GM12878 (cell line): Measurements from ENCODE around the gene NCAM1. TPM values are rescaled to one million over a fixed set of nuclear protein-coding genes. Genes with fewer than 3 reads are reported as not detected.

Source experiments
- ATAC-seq: fragments of 200-7000 bp; cut with Tn5 transposase; 3 replicates; pipeline ENCODE4 v1.9.1; 2020; ENCODE audit warnings: mild to moderate bottlenecking, moderate library complexity
- BruUV-seq: library from RNA; stranded (reverse); fragments of 400-500 nt; replicated peaks from 2 replicates; lab custom pipeline; 2021; lab: Mats Ljungman, UMichigan
- CTCF ChIA-PET: fragments of 300-600 bp; sonication (Branson Sonifier 250); formaldehyde crosslinking; extraction: SDS; loops from one replicate; lab custom pipeline; 2021; ENCODE audit warnings: inconsistent platforms; lab: Yijun Ruan, JAX
- POLR2A ChIA-PET: fragments of 350-600 bp; formaldehyde crosslinking; extraction: SDS; loops from one replicate; lab custom pipeline; 2021; ENCODE audit warnings: inconsistent platforms; lab: Charles Lee
- RAD21 ChIA-PET: fragments of 300-600 bp; sonication (Branson Sonifier 250); formaldehyde crosslinking; loops from one replicate; lab custom pipeline; 2023; ENCODE audit warnings: antibody characterized with exemption; ENCODE audit not compliant: unreplicated experiment; lab: Charles Lee
- SMC1A ChIA-PET: fragments of 300-600 bp; sonication (Branson Sonifier 250); formaldehyde crosslinking; loops from one replicate; lab custom pipeline; 2023; ENCODE audit not compliant: unreplicated experiment, uncharacterized antibody; lab: Charles Lee
- DNase-seq: peaks from one replicate; pipeline ENCODE4 v3.0.0-alpha.2; 2011; ENCODE audit warnings: low read depth, low spot score
- FAIRE-seq: peaks from 3 replicates; lab custom pipeline; 2011; peaks lifted over from hg19 to GRCh38; lab: Jason Lieb, UNC
- H2AFZ ChIP-seq: 2 replicates; pipeline ENCODE4 v1.6.0; 2011; ENCODE audit warnings: low read depth, low read length, control low read depth; ENCODE audit not compliant: control insufficient read depth
- H3K27ac ChIP-seq: 2 replicates; pipeline ENCODE4 v1.5.1; 2011; ENCODE audit warnings: control low read depth; ENCODE audit not compliant: control insufficient read depth, insufficient read depth
- H3K27me3 ChIP-seq, 2 experiments: replicated peaks in 1 of 2; 2 replicates each; pipeline versions ENCODE4 v1.6.0 to v1.6.1; 2011; ENCODE audit warnings: low read length in 1 of 2; ENCODE audit not compliant: control insufficient read depth in 2 of 2, insufficient read depth in 2 of 2
- H3K36me3 ChIP-seq, 2 experiments: 2 replicates each; pipeline ENCODE4 v1.5.1; 2011; ENCODE audit warnings: low read length in 1 of 2; ENCODE audit not compliant: control insufficient read depth in 2 of 2, insufficient read depth in 2 of 2
- H3K4me1 ChIP-seq: 2 replicates; pipeline ENCODE4 v1.6.1; 2011; ENCODE audit warnings: mild to moderate bottlenecking, low read length, moderate library complexity, mixed read lengths; ENCODE audit not compliant: control insufficient read depth, insufficient read depth
- H3K4me2 ChIP-seq: 2 replicates; pipeline ENCODE4 v1.6.0; 2011; ENCODE audit warnings: control low read depth; ENCODE audit not compliant: control insufficient read depth, insufficient read depth
- H3K4me3 ChIP-seq: fragments of 200-600 bp; sonication (generic); 2 replicates; pipeline ENCODE4 v1.5.1; 2016
- H3K79me2 ChIP-seq: 2 replicates; pipeline ENCODE4 v1.6.0; 2011; ENCODE audit warnings: low read length; ENCODE audit not compliant: control insufficient read depth, insufficient read depth
- H3K9ac ChIP-seq: 2 replicates; pipeline ENCODE4 v1.8.0; 2011; ENCODE audit warnings: low read length, control low read depth, mixed read lengths; ENCODE audit not compliant: control insufficient read depth, insufficient read depth
- H3K9me3 ChIP-seq: replicated peaks from 3 replicates; pipeline ENCODE4 v1.5.1; 2011; ENCODE audit warnings: mild to moderate bottlenecking, low read length; ENCODE audit not compliant: control insufficient read depth, insufficient read depth
- H4K20me1 ChIP-seq: 2 replicates; pipeline ENCODE4 v1.6.0; 2011; ENCODE audit not compliant: control insufficient read depth, insufficient read depth
- ATF7 ChIP-seq: fragments of 450-650 bp; IDR thresholded peaks from 2 replicates; pipeline ENCODE4 v1.6.1; 2016; ENCODE audit warnings: low read depth, mild to moderate bottlenecking
- KLF5 ChIP-seq: fragments of 450-650 bp; IDR thresholded peaks from 2 replicates; pipeline ENCODE4 v1.6.1; 2014; ENCODE audit warnings: mild to moderate bottlenecking; ENCODE audit not compliant: partially characterized antibody
- RB1 ChIP-seq: fragments of 450-650 bp; formaldehyde crosslinking; IDR thresholded peaks from 2 replicates; pipeline ENCODE4 v1.6.1; 2017; ENCODE audit warnings: mild to moderate bottlenecking, borderline replicate concordance
- RCOR1 ChIP-seq: conservative IDR thresholded peaks from 2 replicates; pipeline ENCODE4 v1.6.1; 2012; ENCODE audit warnings: low read depth, low read length, improper control_type of control experiment
- SRF ChIP-seq, 2 experiments: IDR thresholded peaks; 2 replicates each; pipeline ENCODE4 v1.6.1; 2011; ENCODE audit warnings: low read depth in 2 of 2, low read length in 2 of 2, mild to moderate bottlenecking in 1 of 2, moderate library complexity in 1 of 2
- YBX1 ChIP-seq: fragments of 450-650 bp; IDR thresholded peaks from 2 replicates; pipeline ENCODE4 v1.6.1; 2016; ENCODE audit warnings: antibody characterized with exemption
- YY1 ChIP-seq: IDR thresholded peaks from 2 replicates; pipeline ENCODE4 v1.6.1; 2011; ENCODE audit warnings: low read depth, mild to moderate bottlenecking, low read length
- ZBED1 ChIP-seq: IDR thresholded peaks from 2 replicates; pipeline ENCODE4 v1.6.1; 2016; ENCODE audit warnings: borderline replicate concordance
- ZNF384 ChIP-seq: IDR thresholded peaks from 2 replicates; pipeline ENCODE4 v1.6.1; 2012; ENCODE audit warnings: low read depth, mild to moderate bottlenecking, low read length, improper control_type of control experiment, borderline replicate concordance
- WGBS: methylation state at CpG from one replicate; pipeline ENCODE4 v1.1.6; 2016; ENCODE audit warnings: low lambda C conversion rate; ENCODE audit not compliant: insufficient replicate concordance, insufficient coverage; ENCODE audit errors: missing lambda C conversion rate; 5-methylcytosine and 5-hydroxymethylcytosine counted together
- in situ Hi-C: fragments of 300-500 bp; cut with MboI; formaldehyde crosslinking; loops from 9 replicates; pipeline ENCODE4 v1.14.3; 2018; ENCODE audit warnings: mixed read lengths
- intact Hi-C: fragments of 100-400 bp; cut with micrococcal nuclease; formaldehyde crosslinking; loops from one replicate; pipeline ENCODE4 v1.14.2; 2022; ENCODE audit not compliant: unreplicated experiment
- polyA plus RNA-seq, 11 experiments: library from polyadenylated mRNA; depleted of rRNA in 4 of 11; unstranded in 6 of 11; stranded (reverse) in 5 of 11; fragments of >200 nt; fragmentation: Nextera tagmentation in 4 of 11; fragmentation: Illumina TruSeq in 1 of 11; extraction: Ambion mirVana in 4 of 11; extraction: Trizol in 1 of 11; gene quantifications; 1 replicate in 1 of 11; 2 replicates in 10 of 11; pipeline versions ENCODE4 v1.2.1 to v1.2.3, GENCODE V29; 2011 to 2016; ENCODE audit warnings: inconsistent platforms in 2 of 11, missing spikeins in 2 of 11, low read depth in 1 of 11
- total RNA-seq, 4 experiments: library from RNA; depleted of rRNA in 3 of 4; stranded (reverse); fragments of >200 nt in 3 of 4; fragmentation: Illumina TruSeq in 1 of 4; extraction: Trizol in 1 of 4; gene quantifications; 2 replicates each; pipeline versions ENCODE4 v1.2.1 to v1.2.3, GENCODE V29; 2013 to 2021
- TF ChIP-seq, protein P1 (sequence below): fragments of 450-650 bp; formaldehyde crosslinking; IDR thresholded peaks from 2 replicates; pipeline ENCODE4 v1.4.0; 2020; ENCODE audit warnings: mild to moderate bottlenecking, moderate library complexity
- TF ChIP-seq, protein P2 (sequence below): fragments of 450-650 bp; IDR thresholded peaks from 2 replicates; pipeline ENCODE4 v1.6.1; 2014; ENCODE audit warnings: mild to moderate bottlenecking
- TF ChIP-seq, protein P3 (sequence below): fragments of 450-650 bp; IDR thresholded peaks from 2 replicates; pipeline ENCODE4 v1.6.1; 2018; ENCODE audit warnings: mild to moderate bottlenecking, low read depth, moderate library complexity; ENCODE audit not compliant: partially characterized antibody

NCAM1 gene
- total and polyA plus RNA-seq, 10 of the 15 experiments (the other 5 are each of a cell fraction or from before 2014, with no cell fraction given): 0.10 to 0.23 (median 0.11) TPM; not detected in 7

DNA sequence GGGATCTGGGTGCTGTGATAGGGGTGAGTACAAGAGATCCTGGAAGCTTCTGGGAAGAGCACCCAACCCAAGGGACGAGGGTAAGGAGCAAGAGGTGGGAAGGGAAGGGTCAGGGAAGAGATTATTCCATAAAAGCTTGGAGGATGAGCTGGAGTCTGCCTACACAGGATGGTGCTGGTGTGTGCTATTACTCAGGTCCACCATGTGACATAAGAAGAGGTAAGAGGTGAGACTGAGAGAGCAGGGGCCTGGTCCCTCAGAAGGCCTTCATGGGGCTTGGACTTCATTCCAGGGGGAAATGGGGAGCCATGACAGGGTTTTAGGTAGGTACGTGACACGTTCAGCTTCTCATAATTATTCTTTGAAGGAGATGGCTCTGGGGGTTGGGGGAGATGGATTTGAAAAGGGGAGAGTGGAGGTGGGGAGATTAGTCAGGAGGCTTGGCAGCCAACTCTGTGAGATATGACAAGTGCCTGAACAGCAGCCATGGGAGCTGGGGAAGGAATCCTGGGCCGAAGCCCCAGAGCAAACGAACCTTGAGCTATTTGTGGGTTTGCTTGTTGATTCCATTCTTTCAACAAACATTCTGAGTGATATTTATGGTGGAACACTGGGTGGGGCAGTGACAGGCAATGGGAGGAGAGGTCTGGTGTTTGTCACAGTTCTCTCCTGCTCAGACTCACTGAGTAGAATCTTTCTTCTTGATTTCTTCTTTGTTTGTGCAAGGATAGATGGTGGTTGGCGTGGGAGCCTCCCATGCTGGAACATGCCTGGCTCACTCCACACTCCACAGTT, 11.2 kb upstream of the NCAM1 start (continued):
- TF ChIP-seq, protein P1, sequence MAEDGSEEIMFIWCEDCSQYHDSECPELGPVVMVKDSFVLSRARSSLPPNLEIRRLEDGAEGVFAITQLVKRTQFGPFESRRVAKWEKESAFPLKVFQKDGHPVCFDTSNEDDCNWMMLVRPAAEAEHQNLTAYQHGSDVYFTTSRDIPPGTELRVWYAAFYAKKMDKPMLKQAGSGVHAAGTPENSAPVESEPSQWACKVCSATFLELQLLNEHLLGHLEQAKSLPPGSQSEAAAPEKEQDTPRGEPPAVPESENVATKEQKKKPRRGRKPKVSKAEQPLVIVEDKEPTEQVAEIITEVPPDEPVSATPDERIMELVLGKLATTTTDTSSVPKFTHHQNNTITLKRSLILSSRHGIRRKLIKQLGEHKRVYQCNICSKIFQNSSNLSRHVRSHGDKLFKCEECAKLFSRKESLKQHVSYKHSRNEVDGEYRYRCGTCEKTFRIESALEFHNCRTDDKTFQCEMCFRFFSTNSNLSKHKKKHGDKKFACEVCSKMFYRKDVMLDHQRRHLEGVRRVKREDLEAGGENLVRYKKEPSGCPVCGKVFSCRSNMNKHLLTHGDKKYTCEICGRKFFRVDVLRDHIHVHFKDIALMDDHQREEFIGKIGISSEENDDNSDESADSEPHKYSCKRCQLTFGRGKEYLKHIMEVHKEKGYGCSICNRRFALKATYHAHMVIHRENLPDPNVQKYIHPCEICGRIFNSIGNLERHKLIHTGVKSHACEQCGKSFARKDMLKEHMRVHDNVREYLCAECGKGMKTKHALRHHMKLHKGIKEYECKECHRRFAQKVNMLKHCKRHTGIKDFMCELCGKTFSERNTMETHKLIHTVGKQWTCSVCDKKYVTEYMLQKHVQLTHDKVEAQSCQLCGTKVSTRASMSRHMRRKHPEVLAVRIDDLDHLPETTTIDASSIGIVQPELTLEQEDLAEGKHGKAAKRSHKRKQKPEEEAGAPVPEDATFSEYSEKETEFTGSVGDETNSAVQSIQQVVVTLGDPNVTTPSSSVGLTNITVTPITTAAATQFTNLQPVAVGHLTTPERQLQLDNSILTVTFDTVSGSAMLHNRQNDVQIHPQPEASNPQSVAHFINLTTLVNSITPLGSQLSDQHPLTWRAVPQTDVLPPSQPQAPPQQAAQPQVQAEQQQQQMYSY (CRISPR knock-in tag): no peak
- TF ChIP-seq RCOR1: no peak
- no peak for TF ChIP-seq SRF (IDR thresholded peaks at IDR 0.05; ENCODE audit: low read depth in 2 of 2, low read length in 2 of 2)
- no peak for TF ChIP-seq YY1
- no peak for TF ChIP-seq ZNF384

DNA sequence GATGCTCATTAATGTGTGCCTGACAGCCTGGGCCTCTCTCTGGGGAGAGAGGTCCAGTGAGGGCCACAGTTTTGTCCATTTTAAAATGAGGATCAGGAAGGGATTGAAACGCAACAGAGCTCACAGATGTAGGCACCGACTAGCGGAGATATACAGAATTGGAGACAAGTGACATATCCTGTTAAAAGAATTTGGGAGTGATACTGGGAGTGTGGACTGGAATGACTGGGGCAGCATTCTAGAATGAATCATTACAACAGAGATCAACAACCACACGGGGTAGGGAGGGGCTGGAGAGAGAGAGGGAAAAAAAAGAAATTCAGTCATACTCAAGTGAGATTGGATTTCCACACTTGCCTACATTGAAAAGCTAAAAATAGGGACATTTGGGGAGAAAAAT, 2.5 kb upstream of the NCAM1 start:
- peaks cover 4 to 21% of the 10 kb centered on the region in 2 experiments for H3K27me3 ChIP-seq
- intact Hi-C loops: no loop called here
- ChIA-PET SMC1A (no interaction called here), POLR2A (no interaction called here), RAD21 (no interaction called here), CTCF (no interaction called here)
- ATAC-seq (no peak), FAIRE-seq (no peak), DNase-seq (no peak)
- H3K79me2 ChIP-seq: no peaks in the 10 kb centered on the region
- no peaks in the 10 kb centered on the region for H4K20me1 ChIP-seq
- no peak overlapping the region for H3K4me3 ChIP-seq
- H3K4me2 ChIP-seq: no peak overlapping the region
- no peaks in the 10 kb centered on the region for H3K9me3 ChIP-seq
- 41% methylated on average over 4 of the region's 4 CpGs for WGBS
- no peaks in the 10 kb centered on the region for H3K4me1 ChIP-seq
- in situ Hi-C loops: no loop called here
- no peak overlapping the region for H3K27ac ChIP-seq
- no peak overlapping the region for H3K9ac ChIP-seq
- H2AFZ ChIP-seq: no peak overlapping the region
- no peaks in the 10 kb centered on the region for H3K36me3 ChIP-seq
- TF ChIP-seq, protein P2, sequence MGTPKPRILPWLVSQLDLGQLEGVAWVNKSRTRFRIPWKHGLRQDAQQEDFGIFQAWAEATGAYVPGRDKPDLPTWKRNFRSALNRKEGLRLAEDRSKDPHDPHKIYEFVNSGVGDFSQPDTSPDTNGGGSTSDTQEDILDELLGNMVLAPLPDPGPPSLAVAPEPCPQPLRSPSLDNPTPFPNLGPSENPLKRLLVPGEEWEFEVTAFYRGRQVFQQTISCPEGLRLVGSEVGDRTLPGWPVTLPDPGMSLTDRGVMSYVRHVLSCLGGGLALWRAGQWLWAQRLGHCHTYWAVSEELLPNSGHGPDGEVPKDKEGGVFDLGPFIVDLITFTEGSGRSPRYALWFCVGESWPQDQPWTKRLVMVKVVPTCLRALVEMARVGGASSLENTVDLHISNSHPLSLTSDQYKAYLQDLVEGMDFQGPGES: no peak
- TF ChIP-seq ZBED1: no peak
- no peak for TF ChIP-seq KLF5
- TF ChIP-seq, protein P3, sequence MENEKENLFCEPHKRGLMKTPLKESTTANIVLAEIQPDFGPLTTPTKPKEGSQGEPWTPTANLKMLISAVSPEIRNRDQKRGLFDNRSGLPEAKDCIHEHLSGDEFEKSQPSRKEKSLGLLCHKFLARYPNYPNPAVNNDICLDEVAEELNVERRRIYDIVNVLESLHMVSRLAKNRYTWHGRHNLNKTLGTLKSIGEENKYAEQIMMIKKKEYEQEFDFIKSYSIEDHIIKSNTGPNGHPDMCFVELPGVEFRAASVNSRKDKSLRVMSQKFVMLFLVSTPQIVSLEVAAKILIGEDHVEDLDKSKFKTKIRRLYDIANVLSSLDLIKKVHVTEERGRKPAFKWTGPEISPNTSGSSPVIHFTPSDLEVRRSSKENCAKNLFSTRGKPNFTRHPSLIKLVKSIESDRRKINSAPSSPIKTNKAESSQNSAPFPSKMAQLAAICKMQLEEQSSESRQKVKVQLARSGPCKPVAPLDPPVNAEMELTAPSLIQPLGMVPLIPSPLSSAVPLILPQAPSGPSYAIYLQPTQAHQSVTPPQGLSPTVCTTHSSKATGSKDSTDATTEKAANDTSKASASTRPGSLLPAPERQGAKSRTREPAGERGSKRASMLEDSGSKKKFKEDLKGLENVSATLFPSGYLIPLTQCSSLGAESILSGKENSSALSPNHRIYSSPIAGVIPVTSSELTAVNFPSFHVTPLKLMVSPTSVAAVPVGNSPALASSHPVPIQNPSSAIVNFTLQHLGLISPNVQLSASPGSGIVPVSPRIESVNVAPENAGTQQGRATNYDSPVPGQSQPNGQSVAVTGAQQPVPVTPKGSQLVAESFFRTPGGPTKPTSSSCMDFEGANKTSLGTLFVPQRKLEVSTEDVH: no peak
- no peak for TF ChIP-seq RB1
- no peak for TF ChIP-seq YBX1
- no peak for TF ChIP-seq ATF7
- BruUV-seq: no TSS peak
